Measurements from ENCODE around the gene CRISPLD2. TPM values are rescaled to one million over a fixed set of nuclear protein-coding genes. Genes with fewer than 3 reads are reported as not detected.
A peak's percentile ranks its signal among the peaks of the same experiment; 100 is the strongest.

The CRISPLD2 gene
- total RNA-seq, 4 donors from 2014 or later = 54.9 to 109 (median 63.4) TPM

DNA sequence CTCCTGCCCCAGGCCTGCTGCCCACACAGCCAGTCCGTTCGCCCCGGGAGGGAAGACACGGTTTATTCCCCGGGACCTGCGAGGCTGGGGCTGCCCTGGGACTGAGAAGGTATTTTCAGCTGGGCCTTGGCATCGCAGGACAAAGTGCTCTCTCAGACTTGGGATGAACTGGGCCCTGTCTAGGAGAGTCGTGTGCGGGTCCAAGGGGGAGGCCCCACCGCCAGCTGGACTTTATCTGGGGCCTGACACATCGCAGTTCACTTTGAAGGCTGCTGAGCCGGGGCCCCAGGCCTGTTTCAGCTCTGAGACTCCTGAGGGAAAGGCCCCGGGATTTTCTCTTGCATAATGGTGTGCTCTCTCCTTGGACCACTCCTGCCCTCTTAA lies 6.8 kb downstream of the CRISPLD2 start:
- Histone ChIP-seq H3K4me3 (no peak overlapping the region), H3K27me3 (no peaks in the 10 kb centered on the region), H3K27ac (peak overlapping the region; percentile 75), H3K9me3 (no peaks in the 10 kb centered on the region), H3K36me3 (no peaks in the 10 kb centered on the region), H3K4me1 (peaks cover 52% of the 10 kb centered on the region)
- TF ChIP-seq CTCF (IDR thresholded peaks at IDR 0.05) (no peak), POLR2A (IDR thresholded peaks at IDR 0.05) (no peak), EP300 (IDR thresholded peaks at IDR 0.05) (no peak), POLR2AphosphoS5 (IDR thresholded peaks at IDR 0.05) (no peak)
- no peak for DNase-seq (ENCODE audit: low spot score in 2 of 2)
- WGBS = 80% methylated on average over 10 of the region's 13 CpGs

- Histone ChIP-seq H3K4me3 (no peak overlapping the region), H3K4me1 (peaks cover 54% of the 10 kb centered on the region), H3K27me3 (no peaks in the 10 kb centered on the region), H3K27ac (peak overlapping the region; percentile 75), H3K36me3 (no peaks in the 10 kb centered on the region), H3K9me3 (no peaks in the 10 kb centered on the region)
- TF ChIP-seq POLR2A (IDR thresholded peaks at IDR 0.05) = no peak
- TF ChIP-seq EP300 (IDR thresholded peaks at IDR 0.05) = no peak
- TF ChIP-seq CTCF (IDR thresholded peaks at IDR 0.05) = no peak
- no peak for TF ChIP-seq POLR2AphosphoS5 (IDR thresholded peaks at IDR 0.05)
- WGBS = 76% methylated on average over 16 of the region's 16 CpGs
- DNase-seq (ENCODE audit: low spot score in 2 of 2) = no peak
These were observed 7.4 kb downstream of the CRISPLD2 start for GRCh38 chr16:84827131-84827574.

GRCh38 chr16:84827897-84828296 lies 8.1 kb downstream of the CRISPLD2 start:
- Histone ChIP-seq H3K27ac (peak overlapping the region; percentile 75), H3K9me3 (no peaks in the 10 kb centered on the region), H3K4me1 (peaks cover 56% of the 10 kb centered on the region), H3K27me3 (no peaks in the 10 kb centered on the region), H3K36me3 (no peaks in the 10 kb centered on the region), H3K4me3 (no peak overlapping the region)
- TF ChIP-seq POLR2A (IDR thresholded peaks at IDR 0.05) = no peak
- no peak for TF ChIP-seq EP300 (IDR thresholded peaks at IDR 0.05)
- no peak for TF ChIP-seq POLR2AphosphoS5 (IDR thresholded peaks at IDR 0.05)
- no peak for TF ChIP-seq CTCF (IDR thresholded peaks at IDR 0.05)
- no peak for DNase-seq (ENCODE audit: low spot score in 2 of 2)
- 91% methylated on average over 15 of the region's 15 CpGs for WGBS

DNA sequence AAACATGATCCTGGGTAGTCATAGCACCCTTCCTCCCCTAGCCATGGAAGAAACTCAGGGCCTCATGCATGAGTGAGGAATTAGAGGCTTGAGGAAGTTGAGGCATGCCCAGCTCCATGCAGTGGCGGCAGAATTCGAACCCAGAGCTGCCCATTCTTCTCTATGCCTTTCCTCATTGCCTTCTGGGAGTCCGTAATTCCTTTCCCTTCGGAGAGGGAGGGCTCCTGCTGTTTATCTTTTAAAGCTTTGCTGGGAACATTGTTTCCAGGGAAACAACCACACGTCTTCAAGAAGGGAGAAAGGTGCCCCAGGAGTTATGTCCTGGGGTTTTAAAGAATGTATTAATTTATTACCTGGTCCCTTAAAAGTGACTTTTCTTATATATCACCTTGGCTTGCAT lies 8.5 kb downstream of the CRISPLD2 start:
- WGBS = 91% methylated on average over 5 of the region's 5 CpGs
- TF ChIP-seq POLR2A (IDR thresholded peaks at IDR 0.05) (no peak), CTCF (IDR thresholded peaks at IDR 0.05) (no peak), POLR2AphosphoS5 (IDR thresholded peaks at IDR 0.05) (no peak), EP300 (IDR thresholded peaks at IDR 0.05) (no peak)
- Histone ChIP-seq H3K4me3 (no peak overlapping the region), H3K27ac (peak overlapping the region; percentile 61), H3K27me3 (no peaks in the 10 kb centered on the region), H3K9me3 (no peaks in the 10 kb centered on the region), H3K4me1 (peaks cover 60% of the 10 kb centered on the region), H3K36me3 (no peaks in the 10 kb centered on the region)
- DNase-seq (ENCODE audit: low spot score in 2 of 2) = no peak

GRCh38 chr16:84829168-84829965 lies 9.6 kb downstream of the CRISPLD2 start:
- Histone ChIP-seq H3K4me1 (peaks cover 63% of the 10 kb centered on the region), H3K4me3 (no peak overlapping the region), H3K27ac (peak overlapping the region; percentile 61), H3K9me3 (no peaks in the 10 kb centered on the region), H3K27me3 (no peaks in the 10 kb centered on the region), H3K36me3 (no peaks in the 10 kb centered on the region)
- no peak for DNase-seq (ENCODE audit: low spot score in 2 of 2)
- WGBS = 80% methylated on average over 13 of the region's 15 CpGs
- TF ChIP-seq EP300 (IDR thresholded peaks at IDR 0.05) (peak; percentile 91), POLR2A (IDR thresholded peaks at IDR 0.05) (no peak), CTCF (IDR thresholded peaks at IDR 0.05) (no peak), POLR2AphosphoS5 (IDR thresholded peaks at IDR 0.05) (no peak)

All from suprapubic skin (tissue), 4 donors.